G401.6 (cell line): ENCODE measurements around the gene CSF3.
A peak's percentile ranks its signal among the peaks of the same experiment; 100 is the strongest.

ENCODE experiments used
- FAIRE-seq: peaks from 2 replicates; lab custom pipeline; 2012; peaks lifted over from hg19 to GRCh38; lab: Jason Lieb, UNC

Gene CSF3

DNA sequence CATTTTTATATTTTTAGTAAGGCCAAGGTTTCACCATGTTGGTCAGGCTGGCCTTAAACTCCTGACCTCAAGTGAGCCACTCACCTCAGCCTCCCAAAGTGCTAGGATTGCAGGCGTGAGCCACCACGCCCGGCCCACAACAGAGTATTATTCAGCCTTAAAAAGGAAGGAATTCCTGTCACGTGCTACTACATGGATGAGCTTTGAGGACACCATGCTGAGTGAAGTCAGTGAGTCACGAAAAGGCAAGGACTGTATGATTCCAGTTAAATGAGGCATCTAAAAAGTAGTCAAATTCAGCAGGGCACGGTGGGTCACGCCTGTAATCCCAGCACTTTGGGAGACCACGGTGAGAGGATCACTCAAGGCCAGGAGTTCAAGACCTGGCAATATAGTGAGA lies 9.7 kb downstream of the CSF3 start:
- no peak for FAIRE-seq

DNA sequence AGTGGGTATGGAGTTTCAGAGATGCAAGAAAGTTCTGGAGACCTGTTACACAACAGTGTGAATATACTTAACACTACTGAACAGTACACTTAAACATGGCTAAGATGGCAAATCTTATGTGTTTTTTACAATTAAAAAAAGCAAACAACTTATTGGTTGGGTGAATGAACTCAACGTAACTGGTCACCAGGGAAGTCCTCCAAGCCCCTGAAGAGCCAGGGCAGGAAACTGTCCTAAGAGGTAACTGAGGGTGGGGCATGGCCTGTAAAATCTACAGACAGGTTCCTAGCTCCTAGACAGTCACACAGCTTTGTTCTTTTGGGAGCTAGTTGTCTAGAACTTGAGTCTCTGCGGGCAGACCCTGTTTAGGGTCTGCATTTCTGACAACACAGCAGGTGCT lies 10.3 kb downstream of the CSF3 start:
- no peak for FAIRE-seq

DNA sequence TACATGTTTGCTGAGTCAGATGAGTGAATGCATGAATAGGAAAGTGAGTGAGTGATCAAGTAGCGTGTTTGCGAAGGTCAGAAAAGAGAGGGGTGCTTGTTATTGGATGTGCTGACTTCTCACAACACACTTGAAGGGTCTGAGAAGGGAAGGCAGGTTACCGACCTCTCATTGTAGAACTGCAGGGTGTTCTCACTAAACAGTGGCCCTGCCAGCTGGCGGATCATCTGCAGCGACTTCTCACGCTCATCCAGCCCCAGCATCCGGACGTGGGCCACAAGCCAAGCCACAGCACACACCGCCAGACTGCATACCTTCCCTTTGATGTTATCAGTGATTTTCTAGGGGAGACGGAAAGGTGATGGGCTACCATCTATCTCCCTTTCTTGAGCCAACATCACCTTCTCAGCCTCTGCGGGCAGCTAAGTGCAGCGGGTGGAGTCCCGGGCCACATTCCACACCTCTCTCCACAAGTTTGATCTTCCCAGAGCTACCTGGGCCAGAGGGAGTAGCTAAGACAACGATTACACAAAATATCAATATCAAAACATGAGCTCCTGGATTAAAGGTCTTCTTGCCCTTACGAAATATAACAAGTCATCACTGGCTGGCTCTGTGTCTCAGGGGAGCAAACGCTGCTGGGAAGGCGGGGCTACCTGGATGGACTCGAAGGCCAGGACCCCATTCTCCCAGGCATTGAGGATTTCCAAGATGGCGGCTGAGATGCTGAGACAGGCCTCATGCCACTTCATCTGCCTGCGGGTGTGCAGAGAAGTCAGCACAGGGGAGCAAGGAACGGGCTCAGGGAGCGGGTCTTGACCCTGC lies 11.0 kb downstream of the CSF3 start:
- FAIRE-seq = no peak

DNA sequence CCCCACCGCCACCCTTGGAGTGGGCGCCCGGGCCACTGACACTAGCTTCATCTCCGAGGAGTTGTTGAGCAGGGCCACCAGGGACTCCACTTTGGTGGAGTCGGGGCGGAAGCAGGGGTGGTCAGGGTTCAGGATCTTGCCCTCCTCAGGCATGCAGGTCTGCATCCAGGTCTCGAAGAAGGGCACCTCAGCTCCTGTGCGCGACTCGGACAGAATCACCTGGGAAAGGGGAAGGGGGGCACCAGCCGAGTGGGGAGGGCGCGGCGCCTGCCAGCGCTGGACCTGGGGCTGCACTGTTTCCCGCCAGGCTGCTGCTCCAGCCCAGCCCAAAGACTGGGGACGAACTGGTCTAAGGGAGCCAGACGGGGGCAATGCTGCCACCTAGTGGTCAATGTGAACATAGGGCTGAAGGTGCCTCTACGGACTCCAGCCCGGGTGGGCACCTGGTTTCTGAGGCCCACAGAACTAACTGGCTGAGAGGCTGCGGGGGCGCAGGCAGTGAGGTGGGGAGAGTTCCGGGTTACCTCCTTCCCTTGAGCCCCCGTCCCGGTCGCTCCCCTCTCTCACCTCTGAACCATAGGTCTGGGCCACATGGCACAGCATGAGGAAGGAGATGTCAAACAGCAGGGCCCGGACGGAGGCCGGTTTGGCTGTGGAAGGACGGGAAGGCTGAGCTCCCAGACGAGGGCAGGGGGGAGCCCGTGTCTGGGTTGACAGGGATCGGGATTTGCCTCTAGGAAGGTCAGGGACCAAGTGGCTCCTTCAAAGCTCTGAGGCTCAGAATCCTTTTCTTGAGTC lies 11.8 kb downstream of the CSF3 start:
- FAIRE-seq = no peak

DNA sequence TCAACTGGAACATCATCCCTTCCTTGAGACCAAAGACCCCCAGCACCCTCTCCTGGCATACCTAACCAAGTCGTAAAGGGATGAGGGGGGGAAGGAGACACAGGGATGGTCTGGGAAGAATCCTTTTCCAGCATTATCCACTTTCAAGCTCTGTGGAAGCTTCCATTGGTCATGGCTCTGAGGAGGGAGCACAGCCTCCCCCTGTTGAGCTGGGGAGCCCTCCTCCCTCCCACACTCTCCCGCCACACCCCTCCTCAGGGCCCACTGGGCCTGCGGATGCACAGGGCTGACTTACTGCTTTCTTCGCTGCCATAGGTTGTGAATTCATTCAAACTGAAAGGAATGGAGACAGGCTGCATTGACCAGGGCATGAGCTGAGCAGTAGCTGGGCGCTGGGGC lies 12.4 kb downstream of the CSF3 start:
- FAIRE-seq = no peak

DNA sequence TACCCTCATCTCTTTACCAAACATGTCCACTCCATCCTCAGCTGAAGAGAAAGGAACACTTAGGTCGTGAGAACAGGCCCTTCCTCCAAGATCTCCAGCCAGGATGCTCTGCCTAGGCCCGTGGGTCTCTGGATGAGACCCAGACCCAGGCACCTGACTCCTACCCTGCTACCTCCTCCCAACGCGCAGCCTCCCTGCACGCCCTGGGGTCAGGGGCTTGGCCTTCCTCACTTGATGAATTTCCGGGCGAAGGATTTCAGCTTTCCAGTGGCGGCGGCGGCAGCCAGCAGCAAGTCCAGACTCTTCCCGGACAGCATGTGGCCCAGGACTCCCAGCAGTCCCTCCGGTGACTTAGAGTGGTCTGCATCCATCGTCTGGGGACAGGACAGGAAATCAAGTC lies 13.4 kb downstream of the CSF3 start:
- no peak for FAIRE-seq

DNA sequence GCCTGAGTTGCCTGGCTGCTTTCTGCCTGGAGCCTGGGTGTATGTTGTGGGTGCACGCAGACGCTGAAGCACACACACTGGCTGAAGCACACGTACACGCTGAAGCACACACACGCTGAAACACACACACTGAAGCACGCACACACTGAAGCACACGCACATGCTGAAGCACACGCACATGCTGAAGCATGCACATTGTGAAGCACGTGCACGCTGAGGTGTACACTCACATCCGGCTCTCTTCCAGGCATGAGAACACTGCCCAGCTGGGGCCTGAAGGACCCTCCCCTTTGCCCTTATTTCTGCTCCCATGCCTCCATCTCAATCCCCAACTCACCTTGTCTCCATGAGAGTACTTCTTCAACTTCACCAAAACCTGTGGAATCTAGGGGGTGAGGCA lies 16.5 kb downstream of the CSF3 start:
- no peak for FAIRE-seq

DNA sequence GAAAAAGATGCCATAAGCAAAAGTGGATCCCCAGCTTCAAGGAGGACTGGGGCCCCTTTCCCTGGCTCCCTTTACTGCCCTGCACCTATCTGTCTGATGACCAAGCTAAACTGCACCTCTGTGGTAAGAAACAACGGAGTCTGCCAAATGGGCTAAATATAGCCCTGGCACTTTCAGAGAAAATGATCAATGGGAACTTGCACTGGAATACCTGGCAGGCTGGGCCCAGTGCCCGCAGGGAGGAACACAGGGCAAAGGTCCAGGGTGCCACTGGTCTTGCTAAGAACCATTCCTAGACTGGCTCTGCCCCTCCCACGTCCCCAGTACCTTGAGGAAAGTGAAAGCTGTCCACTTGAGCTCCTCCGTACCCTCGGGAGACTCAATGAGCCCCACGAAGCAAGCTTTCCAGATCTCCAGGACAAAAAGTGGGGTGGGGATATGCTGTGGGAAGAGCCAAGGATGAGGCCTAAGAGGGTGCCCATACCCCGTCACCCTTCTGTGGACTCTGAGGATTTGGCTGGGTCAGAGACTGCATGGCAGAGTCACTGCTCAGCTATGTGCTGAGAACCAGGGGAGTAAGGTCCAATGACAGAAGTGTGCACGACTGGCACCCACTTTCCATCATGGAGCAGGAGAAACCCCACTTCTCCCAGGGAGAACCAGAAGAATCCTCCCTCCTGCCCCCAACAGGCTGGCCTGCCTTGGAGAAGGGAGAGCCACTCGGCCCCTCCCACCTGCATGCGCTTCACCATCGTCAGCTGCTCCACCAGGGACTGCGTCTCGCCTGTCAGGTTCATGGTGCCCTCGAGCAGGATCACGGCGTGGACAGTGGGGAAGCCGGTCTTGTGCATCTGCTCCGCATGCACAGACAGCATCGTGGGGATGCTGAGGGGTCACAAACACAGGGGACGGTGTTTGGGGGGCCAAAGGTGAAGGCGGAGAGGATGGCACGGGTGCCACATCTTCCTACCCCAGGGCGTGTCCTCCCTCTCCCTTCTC lies 17.4 kb downstream of the CSF3 start:
- no peak for FAIRE-seq

DNA sequence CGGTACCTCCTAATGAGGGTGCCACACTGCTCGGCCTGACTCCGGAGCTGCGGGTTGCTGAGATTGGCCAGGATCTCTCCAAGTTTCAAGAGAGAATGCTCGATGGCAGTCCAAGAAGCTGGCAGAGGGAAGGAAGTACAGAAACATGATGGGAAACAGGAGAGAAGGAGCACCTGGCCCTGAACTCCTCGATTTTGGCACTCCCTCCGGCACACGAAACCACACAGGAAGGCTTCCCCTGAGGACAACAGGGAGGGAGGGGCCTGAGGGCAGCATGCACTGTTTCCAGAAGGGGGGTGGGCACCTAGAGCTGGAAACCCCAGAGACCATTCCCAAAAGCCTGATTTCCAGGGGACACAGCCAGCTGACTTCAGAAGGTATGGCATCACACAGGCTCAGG lies 18.1 kb downstream of the CSF3 start:
- no peak for FAIRE-seq

DNA sequence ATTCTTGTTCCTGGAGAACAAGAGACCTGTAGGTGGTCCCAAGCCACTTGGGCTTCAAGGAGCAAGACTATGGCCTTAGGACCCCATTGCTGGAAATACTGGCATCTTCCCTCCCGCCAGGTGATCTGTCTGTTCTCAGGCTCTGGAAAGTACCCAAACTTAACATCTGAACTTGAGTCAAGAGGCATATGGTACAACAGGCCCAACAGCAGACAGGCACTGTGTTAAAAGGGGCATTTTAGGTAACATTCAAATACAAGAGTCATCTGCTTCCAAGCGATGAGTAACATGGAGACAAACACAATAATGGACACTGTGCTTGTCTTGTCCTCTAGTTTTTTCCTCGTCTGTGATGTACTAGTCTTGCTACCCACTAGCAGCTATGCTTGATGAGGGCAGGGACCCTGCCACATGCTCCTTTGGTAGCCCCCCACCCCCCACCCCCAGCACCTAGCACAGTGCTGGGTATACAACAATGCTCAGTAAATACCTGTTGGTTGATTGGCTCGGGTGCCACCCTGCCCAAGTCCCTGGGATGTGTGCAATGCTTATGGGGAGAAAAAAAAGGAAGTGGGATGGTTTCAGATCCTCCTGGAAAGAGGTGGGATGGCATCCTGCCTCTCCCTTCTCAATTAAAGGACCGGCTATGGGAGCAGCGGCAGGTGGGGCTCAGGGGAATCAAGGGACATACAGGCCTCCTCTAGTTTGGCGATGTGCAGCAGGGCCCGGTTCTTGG lies 19.4 kb downstream of the CSF3 start:
- FAIRE-seq = no peak

DNA sequence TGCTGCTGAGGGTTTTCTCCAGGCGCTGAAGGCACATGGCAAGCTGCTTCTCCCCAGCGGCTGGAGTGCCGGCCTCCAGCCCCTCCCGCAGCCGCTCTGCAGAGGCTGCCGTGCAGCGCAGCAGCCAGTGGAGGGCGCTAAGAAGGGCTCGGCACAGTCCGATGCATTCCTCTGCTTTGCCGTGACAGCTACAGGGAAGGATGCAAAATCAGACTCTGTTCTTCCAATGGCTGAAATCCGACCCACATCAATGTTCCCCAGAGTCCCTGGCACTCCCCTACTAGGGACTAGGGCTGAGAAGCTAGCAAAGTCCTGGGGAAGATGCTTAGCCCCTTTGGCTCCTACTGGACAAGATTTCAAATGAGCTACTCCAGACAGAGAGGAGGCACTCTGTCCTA lies 19.9 kb downstream of the CSF3 start:
- peak; percentile 86 for FAIRE-seq

DNA sequence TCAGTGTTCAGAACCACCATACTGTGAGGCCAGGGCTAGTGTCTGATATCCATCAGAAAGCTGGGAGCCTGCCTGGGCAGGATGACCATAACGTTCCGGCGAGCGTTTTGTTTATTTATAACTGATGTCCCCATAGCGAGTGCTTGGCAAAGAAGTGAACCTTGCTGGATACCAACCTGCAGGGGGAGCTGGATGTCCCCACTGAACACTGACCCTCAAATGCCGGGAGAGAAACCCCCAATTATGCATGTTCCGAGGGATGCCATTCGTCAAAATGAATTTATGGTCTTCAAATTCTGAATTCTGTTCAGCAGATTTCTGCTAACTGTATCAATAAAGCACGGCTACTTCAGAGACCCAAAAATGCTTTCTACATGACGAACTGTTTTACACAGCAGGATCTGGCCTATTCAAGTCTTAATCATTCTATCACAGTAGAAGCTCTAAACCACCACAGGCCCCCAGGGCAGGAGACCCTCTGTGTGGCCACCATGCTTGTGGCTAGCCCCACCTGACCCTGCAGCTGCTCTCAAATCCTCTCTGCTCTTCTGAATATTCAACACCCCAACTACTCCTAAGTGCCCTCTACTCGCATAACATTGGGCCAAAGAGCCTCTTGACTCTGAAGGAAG lies 23.8 kb downstream of the CSF3 start:
- no peak for FAIRE-seq

DNA sequence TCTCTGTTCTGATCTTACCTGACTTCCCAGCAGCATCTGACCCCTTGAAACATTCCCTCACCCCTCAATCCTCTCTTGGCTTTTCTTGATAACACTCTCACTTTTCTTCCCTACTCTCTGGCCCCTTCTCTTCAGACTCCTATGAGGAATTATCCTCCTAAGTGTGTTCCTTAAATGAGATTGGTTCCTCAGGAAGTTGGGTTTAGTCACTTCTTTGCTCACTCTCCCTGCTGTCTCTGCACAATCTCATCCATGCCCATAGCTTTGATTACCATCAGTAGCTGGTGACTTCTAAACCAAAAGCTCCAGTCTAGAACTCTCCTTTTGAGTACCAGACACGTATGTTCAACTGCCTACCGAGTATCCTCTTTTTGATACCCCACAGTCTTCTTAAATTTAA lies 26.0 kb downstream of the CSF3 start:
- FAIRE-seq = no peak

DNA sequence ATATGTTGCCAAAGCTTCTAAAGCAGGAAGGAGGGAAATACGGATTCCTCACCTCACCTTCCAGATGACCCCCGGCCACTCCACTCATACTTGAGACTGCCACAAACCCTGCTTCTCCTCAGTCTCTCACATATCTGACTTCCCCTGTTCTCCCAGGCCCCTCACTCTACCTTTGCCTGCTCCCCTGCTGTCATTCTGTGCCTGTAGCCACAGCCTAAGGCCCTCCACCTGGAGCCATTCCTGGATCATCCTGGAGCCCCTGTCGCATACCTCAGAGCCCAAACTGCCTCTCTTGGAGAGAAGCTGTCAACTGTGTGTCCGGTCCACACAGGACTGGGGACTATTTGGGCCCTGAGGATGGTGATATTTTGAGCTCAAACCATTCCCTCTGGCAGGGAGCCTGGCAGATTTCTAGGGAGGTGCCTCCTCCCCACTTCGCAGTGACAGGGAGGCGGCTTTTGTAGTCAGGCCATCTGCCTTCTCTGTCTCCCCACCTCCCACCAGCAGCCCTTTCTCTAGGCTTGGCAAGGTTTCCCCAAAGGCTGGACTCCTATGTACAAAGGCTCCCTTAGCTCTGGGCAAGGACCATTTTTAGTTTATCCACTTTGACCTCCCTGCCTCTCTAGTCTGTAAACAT lies 41.3 kb downstream of the CSF3 start:
- FAIRE-seq = no peak

DNA sequence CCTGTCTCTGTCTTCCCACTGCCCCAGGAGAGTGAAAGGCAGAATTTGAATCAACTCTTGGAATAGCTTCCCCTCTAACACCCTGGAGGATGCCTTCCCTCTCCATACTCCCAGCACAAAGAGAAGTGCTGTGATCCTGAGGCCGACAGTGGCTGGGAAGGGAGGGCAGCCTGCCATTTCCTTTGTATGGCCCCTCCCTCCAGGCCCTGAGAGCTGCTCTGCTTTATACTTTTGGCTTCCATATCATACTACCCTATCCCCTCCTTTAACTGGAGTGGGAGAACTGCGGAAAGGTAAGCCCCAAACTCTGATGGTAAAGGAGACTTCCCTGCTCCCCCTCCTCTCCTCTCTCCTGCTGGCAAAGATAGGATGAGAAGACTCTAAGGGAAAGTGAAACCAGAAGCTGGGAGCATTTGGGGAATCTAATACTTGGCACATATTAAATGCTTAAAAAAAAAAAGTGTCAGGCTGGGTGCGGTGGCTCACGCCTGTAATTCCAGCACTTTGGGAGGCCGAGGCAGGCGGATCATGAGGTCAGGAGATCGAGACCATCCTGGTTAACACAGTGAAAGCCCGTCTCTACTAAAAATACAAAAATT lies 43.0 kb downstream of the CSF3 start:
- no peak for FAIRE-seq

DNA sequence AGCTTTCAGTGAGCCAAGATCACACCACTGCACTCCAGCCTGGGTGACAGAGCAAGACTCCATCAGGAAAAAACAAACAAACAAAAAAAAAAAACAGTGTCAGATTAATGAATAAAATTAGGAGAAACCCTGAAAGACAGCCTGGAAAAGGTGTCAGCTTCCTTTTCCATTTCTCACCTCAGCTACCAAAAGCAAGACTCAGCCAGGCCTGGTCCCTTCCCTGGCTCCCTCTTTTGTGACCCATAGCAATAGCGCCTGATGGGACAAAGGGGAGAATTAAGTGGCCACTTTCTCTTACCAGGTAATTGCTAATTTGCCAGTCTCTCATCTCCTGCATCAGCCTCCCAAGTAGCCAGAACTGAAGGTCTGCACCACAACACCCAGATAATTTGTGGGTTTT lies 43.6 kb downstream of the CSF3 start:
- FAIRE-seq = no peak

DNA sequence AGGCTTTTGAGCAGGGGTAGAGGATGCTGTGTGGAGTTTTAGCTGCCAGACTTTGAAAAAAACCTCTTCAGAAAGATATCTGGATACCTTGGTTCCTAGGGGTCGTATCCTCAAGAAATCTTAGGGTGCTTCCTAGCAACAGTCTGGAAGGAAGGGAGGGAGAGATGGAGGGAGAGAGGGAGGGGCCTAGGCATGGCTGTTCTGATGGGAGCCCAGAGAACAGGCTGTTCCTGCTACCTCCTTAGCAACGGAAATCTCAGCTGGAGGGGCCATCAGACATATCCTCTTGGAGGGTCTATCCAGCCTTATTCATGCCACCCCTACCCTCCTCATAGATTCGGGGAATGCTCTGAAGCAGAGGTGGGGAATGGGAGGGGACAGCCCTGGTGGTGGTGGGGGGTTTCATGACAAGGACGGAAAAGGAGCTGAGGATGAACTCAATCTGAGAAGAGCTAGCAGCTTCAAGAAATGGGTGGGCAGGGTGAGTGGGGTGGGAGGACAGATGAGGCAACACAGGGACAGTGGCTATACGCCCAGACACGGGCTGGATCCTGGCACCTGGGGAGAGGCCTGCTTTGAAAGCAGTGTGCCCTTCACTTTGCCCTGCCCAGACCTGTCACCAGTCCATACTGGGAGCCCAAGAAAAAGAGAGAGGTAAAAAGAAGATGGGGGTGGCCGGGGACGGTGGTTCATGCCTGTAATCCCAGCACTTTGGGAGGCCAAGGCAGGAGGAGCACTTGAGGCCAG lies 44.7 kb downstream of the CSF3 start:
- no peak for FAIRE-seq

DNA sequence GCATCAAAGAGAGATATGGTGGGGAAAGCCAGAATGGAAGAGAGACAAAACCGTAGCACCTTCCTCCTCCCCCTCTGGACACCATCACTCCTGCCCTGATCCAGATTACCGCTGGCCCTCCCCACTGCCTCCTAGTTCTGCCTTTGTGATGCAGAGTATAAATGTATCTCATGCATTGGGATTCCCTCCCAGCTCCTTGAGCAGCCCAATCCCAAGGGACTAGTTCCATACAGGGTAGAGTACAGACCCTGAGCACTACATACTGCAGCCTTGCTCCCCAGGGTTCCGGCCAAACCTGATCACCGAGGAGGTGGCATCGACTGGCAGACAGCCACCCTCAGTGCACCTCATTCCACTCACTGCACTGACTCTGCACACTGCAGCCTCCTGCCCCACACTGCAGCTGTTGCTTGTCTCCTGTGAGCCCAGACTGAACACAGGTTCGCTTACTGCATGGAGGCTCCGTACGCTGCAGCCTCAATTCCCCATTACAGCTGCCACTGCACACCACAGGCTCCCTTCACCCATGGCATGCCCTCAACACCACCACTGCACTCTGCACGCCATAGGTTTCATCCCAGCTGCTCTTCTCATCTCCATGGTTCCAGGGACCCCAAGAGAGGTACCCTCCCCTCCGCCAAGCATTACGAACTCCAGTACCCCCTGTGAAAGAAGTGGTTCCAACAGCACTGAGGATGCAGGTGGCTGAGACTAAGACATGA lies 45.8 kb downstream of the CSF3 start:
- no peak for FAIRE-seq

DNA sequence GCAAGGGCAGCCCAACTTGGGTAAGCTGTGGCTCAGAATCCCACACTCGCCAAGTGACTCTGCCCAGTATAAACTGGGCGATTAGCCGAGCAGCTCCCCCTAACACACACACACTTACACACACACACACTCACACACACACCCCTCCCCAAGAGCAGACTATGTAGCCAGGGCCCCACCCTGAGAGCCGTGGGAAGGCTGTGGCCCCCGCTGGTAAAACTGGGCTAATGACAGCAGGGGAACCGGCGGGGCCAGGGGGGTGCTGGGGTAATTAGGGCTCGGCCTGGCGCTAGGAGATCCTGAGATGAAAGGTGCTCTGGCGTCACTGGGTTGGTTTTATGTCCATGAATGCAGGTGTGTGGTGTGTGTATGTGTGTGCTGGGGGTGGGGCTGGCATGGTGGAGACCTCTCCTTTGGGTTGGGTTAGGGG lies 46.4 kb downstream of the CSF3 start:
- no peak for FAIRE-seq
